KG1 (cell line): ENCODE measurements around the gene ZNF438.
"Not testable (repeated sequence)": the region's sequence is repeated elsewhere in the genome, so short reads cannot be mapped to it uniquely, and the experiment has no call there.

Source experiments
- DNase-seq: peaks from one replicate; lab custom pipeline; 2025; lab: John Stamatoyannopoulos, UW

The ZNF438 gene

DNA sequence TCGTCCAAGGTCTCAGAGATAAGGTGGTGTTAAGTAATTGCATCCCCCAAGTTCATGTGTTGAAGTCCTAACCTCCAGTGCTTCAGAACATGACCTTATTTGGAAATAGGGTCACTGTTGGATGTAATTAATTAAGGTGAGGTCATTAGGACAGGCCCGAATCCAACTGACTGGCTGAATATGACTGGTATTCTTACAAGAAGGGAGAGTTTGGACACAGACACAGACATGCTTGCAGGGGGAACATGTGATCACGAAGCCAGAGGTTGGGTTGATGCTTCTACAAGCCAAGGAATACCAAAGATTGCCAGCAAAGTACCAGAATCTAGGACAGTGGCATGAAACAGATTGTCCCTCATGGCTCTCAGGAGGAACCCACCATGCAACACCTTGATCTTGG lies 228.6 kb downstream of the ZNF438 start:
- no peak for DNase-seq

DNA sequence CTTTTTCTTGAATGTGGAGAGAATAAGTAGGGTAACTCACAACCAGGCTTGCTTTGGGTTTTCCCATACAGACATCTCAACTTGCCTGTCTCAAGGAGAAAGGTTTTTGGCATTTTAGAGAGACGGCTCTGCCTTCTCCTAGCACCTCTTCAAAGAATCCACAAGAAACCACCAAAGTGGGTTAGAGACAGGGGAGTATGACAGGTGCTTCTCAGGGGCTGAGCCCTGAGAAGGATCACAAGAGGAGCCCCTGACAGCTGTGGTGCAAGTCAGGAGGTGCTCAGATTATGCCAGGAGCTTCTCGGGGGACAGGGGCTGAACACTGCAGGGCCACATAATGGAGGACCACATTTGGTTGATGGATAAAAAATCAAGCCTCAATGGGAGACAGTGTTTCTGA lies 231.3 kb downstream of the ZNF438 start:
- no peak for DNase-seq

DNA sequence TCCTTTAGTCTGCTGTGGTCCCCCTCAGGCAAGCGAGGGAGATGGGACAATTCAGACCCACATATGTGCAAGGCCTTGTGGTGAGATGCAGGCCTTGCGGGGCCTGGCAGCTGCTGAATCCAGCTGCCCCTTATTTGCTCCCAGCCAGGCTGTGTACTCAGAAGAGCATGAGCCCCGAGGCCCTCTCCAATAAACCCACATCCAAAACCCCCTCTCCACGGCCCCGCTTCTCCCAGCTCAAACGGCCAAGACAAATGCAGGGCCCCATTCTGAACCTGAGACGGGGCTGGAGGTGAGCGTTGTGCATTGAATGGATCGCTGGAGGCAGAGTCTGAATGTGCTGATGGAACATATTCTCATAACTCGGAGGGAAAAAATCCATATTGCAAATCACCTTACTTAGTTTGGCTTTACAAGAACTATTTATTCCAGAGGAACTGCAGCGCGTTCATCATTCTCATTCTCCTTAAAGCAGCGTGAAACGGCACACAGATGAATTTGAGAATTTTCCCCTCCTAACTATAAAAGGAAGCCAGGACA lies 232.9 kb downstream of the ZNF438 start:
- DNase-seq = no peak

DNA sequence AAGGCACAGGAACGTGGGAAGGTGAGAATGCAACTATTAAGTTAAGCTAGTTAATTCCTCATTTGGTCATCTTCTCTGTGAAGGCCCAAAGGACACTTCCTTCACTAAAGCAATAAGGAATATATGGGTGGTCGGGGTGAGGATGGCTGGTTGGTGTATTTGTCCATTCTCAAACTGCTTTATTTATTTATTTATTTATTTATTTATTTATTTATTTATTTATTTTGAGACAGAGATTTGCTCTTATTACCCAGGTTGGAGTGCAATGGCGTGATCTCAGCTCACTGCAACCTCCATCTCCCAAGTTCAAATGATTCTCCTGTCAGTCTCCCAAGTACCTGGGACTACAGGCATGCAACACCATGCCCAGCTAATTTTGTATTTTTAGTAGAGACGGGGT lies 236.6 kb downstream of the ZNF438 start:
- DNase-seq = not testable (repeated sequence)
